NAMALWA (cell line): ENCODE results near the gene MADCAM1.
A peak's percentile ranks its signal among the peaks of the same experiment; 100 is the strongest.

Experiments
- DNase-seq: peaks from one replicate; pipeline ENCODE4 v3.0.0-alpha.2; 2015; ENCODE audit warnings: low spot score

The MADCAM1 gene

GRCh38 chr19:508204-509150, 12.2 kb downstream of the MADCAM1 start:
- DNase-seq: no peak

DNA sequence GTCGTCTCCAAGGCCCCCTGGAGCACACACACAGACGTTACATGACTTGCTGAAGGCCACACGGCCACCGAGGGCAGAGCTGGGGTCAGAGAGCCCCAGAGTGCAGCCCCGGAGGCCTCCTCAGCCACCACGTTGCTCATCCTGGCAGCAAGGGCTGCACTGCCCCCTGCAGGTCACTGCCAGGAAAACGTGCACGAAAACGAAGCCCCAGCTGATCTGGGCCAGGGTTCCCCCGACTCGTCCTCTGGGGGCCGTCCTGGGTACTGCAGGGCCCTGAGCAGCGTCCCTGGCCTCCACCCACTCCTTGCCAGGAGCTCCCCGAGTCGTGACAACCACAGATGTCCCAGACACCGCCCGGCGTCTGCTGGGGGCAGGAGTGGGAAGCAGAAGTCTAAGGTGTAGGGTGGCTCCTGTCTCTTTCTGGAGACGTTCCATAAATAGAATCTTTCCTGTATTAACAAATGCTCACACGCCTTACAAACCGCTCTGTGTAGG, 14.4 kb downstream of the MADCAM1 start:
- DNase-seq: peak; percentile 96

- peak; percentile 96 for DNase-seq
Observed at GRCh38 chr19:511101-511851, 15.0 kb downstream of the MADCAM1 start.

- no peak for DNase-seq
Observed at GRCh38 chr19:512547-513365, 16.5 kb downstream of the MADCAM1 start.

DNA sequence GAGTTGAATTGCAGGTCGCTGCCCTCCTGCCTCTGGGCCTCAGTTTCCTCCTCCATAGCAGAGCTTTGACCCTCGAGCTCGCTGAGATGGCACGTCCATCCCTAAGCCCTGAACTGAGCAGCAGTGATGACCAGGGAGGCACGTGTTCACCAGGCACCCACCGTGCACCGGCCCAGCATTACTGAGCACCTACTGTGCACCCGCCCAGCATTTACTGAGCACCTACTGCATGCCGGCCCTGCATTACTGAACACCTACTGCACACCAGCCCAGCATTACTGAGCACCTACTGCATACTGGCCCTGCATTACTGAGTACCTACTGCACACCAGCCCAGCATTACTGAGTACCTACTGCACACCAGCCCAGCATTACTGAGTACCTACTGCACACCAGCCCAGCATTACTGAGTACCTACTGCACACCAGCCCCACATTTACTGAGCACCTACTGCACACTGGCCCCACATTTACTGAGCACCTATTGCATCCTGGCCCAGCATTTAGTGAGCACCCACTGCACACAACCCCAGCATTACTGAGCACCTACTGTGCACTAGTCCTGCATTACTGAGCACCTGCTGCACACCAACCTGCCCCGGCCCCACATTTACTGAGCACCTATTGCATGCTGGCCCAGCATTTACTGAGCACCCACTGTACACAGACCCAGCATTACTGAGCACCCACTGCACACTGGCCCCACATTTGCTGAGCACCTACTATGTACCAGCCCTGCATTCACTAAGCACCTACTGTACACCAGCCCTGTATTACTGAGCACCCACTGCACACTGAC, 17.3 kb downstream of the MADCAM1 start:
- no peak for DNase-seq

- no peak for DNase-seq
Observed at GRCh38 chr19:514166-514663, 17.9 kb downstream of the MADCAM1 start.

DNA sequence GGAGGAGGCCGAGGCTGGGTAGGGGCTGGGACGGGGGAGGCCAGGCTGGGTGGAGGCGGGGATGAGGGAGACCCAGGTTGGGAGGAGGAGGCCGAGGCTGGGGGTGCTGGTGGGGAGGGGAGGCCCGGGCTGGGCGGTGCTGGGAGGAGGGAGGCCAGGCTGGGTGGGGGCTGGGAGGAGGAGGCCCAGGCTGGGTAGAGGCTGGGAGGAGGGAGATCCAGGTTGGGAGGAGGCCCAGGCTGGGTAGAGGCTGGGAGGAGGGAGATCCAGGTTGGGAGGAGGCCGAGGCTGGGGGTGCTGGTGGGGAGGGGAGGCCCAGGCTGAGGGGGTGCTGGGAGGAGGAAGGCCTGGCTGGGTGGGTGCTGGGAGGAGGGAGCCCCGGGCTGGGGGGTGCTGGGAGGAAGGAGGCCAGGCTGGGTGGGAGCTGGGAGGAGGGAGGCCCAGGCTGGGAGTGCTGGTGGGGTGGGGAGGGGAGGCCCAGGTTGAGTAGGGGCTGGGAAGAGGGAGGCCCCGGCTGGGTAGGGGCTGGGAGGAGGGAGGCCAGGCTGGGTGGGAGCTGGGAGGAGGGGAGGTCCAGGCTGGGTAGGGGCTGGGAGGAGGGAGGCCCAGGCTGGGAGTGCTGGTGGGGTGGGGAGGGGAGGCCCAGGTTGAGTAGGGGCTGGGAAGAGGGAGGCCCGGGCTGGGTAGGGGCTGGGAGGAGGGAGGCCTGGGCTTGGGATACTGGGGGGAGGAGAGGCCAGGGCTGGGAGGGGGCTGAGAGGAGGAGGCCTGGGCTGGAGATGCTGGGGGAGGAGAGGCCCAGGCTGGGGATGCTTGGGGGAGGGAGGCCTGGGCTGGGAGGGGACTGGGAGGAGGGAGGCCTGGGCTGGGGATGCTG, 21.7 kb downstream of the MADCAM1 start:
- no peak for DNase-seq

- DNase-seq: no peak
Observed at GRCh38 chr19:518598-519231, 22.4 kb downstream of the MADCAM1 start.

DNA sequence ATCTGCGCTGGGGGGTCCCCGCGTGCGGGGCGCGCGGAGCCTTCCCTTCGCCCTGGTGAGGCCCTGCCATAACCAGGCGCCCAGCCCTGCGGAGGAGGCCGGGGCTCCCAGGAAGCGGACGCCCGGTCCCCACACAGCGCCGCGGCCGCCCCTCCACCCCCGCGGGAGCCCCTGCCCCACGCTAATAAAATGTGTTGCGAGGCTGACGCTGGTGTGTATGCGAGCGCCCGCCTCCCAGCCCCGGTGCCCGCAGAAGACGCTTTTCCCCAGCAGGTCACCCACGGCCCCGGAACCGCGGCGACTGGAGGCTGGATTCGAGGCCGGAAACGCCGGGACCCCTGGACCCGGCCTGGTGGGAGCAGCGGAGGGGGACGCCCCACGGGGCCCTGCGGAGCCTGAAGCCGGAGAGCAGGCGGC, 23.2 kb downstream of the MADCAM1 start:
- no peak for DNase-seq

- DNase-seq: no peak
Observed at GRCh38 chr19:522726-523125, 26.4 kb downstream of the MADCAM1 start.

DNA sequence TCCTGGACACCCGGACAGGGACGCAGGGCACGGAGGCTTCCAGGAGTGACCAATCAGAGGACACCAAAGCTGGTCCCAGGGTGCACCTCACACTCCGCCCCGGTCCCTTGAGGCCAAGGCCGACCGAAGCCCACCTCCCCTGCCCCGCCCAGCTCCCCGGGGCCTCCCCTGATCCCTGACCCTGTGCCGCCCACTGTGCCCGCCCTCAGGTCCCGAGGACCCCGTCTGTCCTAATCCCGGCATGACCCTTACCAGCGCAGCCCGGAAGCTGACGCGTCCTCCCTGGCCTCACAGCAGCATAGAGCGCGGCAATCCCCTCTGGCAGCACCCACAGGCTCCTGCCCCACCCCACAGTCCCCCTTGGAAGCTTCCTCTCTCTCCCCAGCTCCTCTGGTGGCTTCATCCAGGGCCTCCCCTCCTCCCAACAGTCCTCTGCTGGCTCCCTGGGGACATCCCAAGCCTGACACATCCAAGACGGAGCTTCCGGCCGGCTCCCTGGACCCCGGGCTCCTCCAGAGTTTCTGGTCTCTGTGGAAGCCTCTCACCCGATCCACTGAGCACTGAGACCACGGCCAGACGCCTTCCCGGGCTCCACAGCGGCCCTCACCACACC, 27.9 kb downstream of the MADCAM1 start:
- peak; percentile 8 for DNase-seq

- DNase-seq: no peak
Observed at GRCh38 chr19:525029-525428, 28.7 kb downstream of the MADCAM1 start.

DNA sequence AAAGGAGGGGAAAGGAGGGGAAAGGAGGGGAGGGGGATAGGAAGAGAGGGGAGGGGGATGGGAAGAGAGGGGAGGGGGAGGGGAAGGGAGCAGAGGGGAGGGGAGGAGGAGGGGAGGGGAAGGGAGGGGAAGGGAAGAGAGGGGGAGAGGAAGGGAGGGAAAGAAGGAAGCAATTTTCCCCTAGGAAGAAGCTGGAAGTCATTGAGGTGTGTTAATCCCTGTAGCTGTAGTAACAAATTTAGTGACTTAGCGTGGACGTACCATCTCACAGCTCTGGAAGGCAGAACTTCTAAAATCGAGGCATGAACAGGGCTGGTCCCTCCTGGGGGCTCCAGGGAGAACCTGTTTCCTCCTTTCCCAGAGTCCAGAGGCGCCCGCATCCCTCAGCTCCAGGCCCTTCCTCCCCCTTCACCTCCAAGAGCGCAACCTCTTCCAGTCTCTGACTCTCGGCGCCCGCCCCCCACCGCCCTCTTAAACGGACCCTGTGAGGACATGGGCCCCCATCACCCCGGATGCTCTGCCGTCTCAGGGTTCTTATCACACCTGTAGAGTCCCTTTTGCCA, 29.7 kb downstream of the MADCAM1 start:
- DNase-seq: no peak

DNA sequence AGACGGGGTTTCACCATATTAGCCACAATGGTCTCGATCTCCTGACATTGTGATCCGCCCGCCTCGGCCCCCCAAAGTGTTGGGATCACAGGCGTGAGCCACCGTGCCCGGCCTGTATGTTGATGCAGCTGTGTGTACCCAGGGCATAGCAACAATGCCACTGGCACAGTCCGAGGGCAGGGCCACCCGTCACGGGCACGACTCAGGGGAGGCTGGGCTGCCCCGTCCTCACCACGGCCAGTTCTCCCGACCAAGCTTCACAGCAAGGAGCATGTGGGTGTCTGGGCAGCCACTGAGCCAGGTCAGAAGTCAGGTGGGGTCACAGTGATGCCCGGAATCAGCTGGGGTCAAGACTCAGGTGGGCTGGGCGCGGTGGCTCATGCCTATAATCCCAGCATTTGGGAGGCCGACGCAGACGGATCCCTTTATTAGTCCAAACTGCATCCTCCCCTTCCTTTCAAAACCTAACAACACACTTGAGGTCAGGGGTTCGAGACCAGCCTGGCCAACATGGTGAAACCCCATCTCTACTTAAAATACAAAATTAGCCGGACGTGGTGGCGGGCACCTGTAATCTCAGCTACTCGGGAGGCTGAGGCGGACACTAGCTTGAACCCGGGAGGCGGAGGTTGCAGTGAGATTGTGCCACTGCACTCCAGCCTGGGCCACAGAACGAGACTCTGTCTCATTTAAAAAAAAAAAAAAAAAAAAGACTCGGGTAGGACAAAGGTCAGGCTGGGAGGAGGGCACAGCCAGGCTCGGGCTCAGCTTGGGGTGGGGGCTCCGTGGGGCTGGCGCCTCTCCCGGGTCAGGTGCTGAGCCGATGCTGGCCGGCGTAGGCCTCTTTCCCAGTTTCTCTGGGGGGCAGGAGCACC, 34.1 kb downstream of the MADCAM1 start:
- DNase-seq: no peak

GRCh38 chr19:531009-531752, 34.9 kb downstream of the MADCAM1 start:
- DNase-seq: peak; percentile 91

DNA sequence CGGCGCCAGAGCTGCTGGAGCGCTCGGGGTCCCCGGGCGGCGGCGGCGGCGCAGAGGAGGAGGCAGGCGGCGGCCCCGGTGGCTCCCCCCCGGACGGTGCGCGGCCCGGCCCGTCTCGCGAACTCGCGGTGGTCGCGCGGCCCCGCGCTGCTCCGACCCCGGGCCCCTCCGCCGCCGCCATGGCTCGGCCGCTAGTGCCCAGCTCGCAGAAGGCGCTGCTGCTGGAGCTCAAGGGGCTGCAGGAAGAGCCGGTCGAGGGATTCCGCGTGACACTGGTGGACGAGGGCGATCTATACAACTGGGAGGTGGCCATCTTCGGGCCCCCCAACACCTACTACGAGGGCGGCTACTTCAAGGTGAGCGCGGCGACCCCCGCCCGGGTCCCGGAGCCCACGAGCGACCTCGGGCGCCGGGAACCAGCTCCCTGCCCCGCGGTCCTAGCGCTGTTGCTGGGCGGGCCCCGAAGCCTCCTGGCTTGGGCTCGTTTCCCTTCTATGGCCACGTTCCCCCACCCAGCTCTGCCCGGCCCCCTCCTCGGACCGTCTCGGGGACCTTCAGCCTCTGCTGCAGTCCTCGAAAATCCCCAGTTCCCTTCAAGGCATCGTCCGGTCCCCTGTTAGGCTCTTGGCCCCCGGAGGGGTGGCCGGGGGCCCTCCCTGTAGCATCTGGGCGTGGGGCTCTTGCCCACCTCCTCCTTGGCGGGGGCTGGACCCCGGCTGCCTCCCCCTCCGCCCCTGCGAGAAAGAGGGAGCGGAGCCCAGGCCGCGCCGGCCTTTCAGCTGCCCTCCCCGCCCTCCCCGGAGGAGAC, 35.7 kb downstream of the MADCAM1 start, which contains the start of gene CDC34:
Gene CDC34 (plus strand): TSS at position 8 of the 808 bp plus-strand sequence. CDS start 172 bp downstream, at position 180.
- peak; percentile 36 for DNase-seq
